ENCODE results near the gene ARHGAP31.

The ARHGAP31 gene, protein sequence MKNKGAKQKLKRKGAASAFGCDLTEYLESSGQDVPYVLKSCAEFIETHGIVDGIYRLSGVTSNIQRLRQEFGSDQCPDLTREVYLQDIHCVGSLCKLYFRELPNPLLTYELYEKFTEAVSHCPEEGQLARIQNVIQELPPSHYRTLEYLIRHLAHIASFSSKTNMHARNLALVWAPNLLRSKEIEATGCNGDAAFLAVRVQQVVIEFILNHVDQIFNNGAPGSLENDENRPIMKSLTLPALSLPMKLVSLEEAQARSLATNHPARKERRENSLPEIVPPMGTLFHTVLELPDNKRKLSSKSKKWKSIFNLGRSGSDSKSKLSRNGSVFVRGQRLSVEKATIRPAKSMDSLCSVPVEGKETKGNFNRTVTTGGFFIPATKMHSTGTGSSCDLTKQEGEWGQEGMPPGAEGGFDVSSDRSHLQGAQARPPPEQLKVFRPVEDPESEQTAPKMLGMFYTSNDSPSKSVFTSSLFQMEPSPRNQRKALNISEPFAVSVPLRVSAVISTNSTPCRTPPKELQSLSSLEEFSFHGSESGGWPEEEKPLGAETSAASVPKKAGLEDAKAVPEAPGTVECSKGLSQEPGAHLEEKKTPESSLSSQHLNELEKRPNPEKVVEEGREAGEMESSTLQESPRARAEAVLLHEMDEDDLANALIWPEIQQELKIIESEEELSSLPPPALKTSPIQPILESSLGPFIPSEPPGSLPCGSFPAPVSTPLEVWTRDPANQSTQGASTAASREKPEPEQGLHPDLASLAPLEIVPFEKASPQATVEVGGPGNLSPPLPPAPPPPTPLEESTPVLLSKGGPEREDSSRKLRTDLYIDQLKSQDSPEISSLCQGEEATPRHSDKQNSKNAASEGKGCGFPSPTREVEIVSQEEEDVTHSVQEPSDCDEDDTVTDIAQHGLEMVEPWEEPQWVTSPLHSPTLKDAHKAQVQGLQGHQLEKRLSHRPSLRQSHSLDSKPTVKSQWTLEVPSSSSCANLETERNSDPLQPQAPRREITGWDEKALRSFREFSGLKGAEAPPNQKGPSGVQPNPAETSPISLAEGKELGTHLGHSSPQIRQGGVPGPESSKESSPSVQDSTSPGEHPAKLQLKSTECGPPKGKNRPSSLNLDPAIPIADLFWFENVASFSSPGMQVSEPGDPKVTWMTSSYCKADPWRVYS (N-terminal part only)

DNA sequence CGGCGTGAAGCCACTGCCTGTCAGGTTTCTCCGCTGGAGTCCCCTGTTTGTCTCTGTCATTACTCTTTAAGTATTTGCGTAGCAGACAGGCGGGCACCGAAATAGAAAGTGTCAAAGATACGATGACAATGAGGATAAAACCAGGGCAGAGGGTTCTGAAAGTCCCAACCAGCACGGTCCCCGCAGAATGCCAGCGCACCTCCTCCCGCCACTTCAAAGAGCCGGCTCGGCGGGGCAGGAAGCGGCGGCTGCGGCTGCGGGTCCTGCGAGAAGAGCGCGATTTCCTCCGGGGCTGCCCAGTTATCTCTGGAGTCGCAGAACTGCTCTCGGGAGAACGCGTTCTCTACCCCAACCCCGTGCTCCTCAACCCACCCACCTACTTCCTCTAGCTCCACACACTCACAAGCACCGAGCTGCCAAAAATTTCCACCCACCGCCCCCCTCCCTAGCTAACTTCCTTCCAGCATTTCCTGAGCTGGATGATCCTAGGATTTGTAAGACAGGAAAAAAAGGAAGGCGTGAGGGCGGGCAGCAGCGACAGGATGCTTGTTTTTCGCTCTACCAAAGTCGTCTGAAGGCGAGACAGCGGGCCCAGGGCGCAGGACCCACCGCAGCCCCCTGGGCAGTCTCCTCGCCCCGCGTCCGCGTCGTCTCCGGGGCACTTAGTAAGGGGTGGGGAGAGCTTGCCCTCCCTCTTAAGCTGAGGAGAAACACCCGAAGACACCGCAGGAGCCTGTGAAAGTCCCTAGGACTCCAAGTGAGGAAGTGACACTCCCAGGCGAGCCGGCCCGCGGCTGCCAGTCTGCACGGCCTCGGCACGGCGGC is at the start of gene ARHGAP31:
Gene ARHGAP31, plus strand, starts transcription at position 513 of the 825 bp plus-strand sequence. CDS start 522 bp downstream, outside the sequence.
- peak within 1 kb of the TSS; percentile 80 for H3K4me3 ChIP-seq (ENCODE audit: low read depth, low read length)
- peak; percentile 87 for DNase-seq (ENCODE audit: low read depth)
- TF ChIP-seq, protein P1, sequence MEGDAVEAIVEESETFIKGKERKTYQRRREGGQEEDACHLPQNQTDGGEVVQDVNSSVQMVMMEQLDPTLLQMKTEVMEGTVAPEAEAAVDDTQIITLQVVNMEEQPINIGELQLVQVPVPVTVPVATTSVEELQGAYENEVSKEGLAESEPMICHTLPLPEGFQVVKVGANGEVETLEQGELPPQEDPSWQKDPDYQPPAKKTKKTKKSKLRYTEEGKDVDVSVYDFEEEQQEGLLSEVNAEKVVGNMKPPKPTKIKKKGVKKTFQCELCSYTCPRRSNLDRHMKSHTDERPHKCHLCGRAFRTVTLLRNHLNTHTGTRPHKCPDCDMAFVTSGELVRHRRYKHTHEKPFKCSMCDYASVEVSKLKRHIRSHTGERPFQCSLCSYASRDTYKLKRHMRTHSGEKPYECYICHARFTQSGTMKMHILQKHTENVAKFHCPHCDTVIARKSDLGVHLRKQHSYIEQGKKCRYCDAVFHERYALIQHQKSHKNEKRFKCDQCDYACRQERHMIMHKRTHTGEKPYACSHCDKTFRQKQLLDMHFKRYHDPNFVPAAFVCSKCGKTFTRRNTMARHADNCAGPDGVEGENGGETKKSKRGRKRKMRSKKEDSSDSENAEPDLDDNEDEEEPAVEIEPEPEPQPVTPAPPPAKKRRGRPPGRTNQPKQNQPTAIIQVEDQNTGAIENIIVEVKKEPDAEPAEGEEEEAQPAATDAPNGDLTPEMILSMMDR (IDR thresholded peaks at IDR 0.05; ENCODE audit: insufficient read depth, low read depth, low read length, missing control alignments): no peak

DNA sequence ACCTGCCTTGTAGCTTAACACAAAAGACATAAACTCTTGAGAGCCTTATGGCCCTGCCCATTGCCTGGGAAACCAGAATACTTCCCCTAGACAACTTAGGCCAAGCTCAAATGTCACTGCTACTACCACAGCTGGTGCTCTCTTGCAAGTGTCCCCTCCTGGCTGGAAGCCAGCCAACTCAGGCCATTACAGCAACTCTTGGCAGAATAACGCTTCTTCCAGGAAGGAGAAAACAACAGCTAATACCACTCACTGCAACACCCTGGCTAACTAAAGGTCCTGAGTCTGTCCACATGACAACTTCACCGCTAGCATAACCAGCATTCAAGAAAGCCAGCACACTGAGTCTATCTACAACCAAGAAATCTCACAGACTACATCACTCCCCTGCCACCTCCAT is 48.4 kb upstream of the ARHGAP31 start:
- no peak overlapping the region for H3K4me3 ChIP-seq (ENCODE audit: low read depth, low read length)
- TF ChIP-seq, protein P1 (IDR thresholded peaks at IDR 0.05; ENCODE audit: insufficient read depth, low read depth, low read length, missing control alignments): no peak
- no peak for DNase-seq (ENCODE audit: low read depth)

DNA sequence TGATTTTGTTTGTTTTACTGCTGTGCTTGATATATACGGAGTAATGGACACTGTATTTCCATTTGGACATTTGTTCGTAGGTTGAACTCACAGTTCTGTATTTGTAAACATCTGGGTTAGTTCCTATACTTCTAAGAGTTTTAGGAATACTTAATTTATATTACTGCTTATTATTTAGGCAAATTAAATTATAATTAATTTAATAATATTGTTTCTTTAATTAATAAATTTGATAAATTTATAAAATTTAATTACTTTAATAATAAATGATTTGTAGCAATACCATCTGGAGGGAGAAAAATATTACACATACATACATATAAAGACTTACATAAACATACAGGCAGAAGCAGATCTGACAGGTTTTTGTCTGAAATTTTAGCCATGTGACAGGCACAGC is 39.0 kb upstream of the ARHGAP31 start:
- no peak for DNase-seq (ENCODE audit: low read depth)
- TF ChIP-seq, protein P1 (IDR thresholded peaks at IDR 0.05; ENCODE audit: insufficient read depth, low read depth, low read length, missing control alignments): no peak
- H3K4me3 ChIP-seq (ENCODE audit: low read depth, low read length): no peak overlapping the region

DNA sequence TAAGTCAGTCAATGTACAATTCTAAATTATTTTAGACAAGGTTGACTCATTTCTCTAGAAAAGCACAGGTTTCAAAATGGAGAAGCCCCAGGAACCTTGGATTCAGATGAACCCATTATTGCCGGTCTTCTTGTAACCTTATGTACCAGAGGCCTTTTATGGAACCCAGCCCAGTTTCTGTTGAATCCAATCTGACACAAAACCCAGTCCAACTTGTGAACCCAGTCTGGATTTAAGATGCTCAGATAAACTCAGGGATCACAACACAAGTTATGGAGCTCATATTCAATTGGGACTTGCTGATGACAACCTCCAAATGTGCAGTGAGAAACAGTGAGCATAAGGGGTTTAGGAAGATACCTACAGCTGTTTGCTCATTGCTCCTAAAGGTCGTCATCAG is 37.1 kb upstream of the ARHGAP31 start:
- DNase-seq (ENCODE audit: low read depth): no peak
- TF ChIP-seq, protein P1 (IDR thresholded peaks at IDR 0.05; ENCODE audit: insufficient read depth, low read depth, low read length, missing control alignments): no peak
- H3K4me3 ChIP-seq (ENCODE audit: low read depth, low read length): no peak overlapping the region

DNA sequence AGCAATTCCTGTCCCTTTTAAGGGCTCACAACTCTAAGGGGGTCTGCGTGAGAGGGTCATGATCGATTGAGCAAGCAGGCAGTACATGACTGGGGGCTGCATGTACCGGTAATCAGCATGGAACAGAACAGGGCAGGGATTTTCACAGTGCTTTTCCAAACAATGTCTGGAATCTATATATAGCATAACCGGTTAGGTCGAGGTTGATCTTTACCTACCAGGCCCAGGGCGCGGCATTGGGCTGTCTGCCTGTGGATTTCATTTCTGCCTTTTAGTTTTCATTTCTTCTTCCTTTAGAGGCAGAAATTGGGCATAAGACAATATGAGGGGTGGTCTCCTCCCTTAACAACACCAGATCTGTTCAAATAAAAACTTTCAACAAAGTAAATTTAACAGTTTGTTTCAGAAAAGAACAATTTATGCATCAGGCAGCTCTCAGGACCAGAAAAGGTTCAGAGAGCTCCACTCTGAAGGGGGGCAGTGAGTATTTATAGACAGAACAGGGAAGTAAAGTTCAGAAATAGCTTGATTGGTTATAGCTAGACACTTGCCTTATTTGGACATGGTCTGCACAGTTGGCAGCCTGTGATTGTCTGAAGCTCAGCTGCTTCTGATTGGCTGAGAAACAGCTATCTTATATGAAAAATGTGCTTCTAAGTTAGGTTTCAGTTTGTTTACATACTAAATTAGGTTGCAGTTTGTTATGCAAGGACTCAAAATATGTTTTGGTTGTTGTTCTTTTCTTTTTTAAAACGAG is 36.4 kb upstream of the ARHGAP31 start:
- no peak overlapping the region for H3K4me3 ChIP-seq (ENCODE audit: low read depth, low read length)
- peak; percentile 57 for DNase-seq (ENCODE audit: low read depth)
- TF ChIP-seq, protein P1 (IDR thresholded peaks at IDR 0.05; ENCODE audit: insufficient read depth, low read depth, low read length, missing control alignments): no peak
